Ishikawa (cell line): Measurements from ENCODE around the gene SELENOV.

Source experiments
- CEBPB ChIP-seq: IDR thresholded peaks from 2 replicates; pipeline ENCODE4 v1.6.1; 2012
- CREB1 ChIP-seq: IDR thresholded peaks from 2 replicates; pipeline ENCODE4 v1.6.1; 2012; ENCODE audit warnings: low read depth
- EGR1 ChIP-seq: IDR thresholded peaks from 2 replicates; pipeline ENCODE4 v1.6.1; 2012
- EP300 ChIP-seq: IDR thresholded peaks from 2 replicates; pipeline ENCODE4 v1.6.1; 2012; ENCODE audit warnings: borderline replicate concordance
- FOXM1 ChIP-seq: IDR thresholded peaks from 2 replicates; pipeline ENCODE4 v1.6.1; 2012; ENCODE audit warnings: low read depth, borderline replicate concordance
- MAX ChIP-seq: IDR thresholded peaks from 2 replicates; pipeline ENCODE4 v1.6.1; 2012
- NFIC ChIP-seq: IDR thresholded peaks from 2 replicates; pipeline ENCODE4 v1.6.1; 2012
- RAD21 ChIP-seq: IDR thresholded peaks from 2 replicates; pipeline ENCODE4 v1.6.1; 2012; ENCODE audit warnings: low read depth
- REST ChIP-seq: IDR thresholded peaks from 2 replicates; pipeline ENCODE4 v1.6.1; 2012; ENCODE audit warnings: low read depth, mild to moderate bottlenecking
- TAF1 ChIP-seq: IDR thresholded peaks from 2 replicates; pipeline ENCODE4 v1.6.1; 2012; ENCODE audit warnings: low read depth, mild to moderate bottlenecking
- TCF12 ChIP-seq: IDR thresholded peaks from 2 replicates; pipeline ENCODE4 v1.6.1; 2012; ENCODE audit warnings: low read depth
- TEAD4 ChIP-seq: IDR thresholded peaks from 2 replicates; pipeline ENCODE4 v1.6.1; 2012
- USF1 ChIP-seq: IDR thresholded peaks from 2 replicates; pipeline ENCODE4 v1.6.1; 2012
- YY1 ChIP-seq: IDR thresholded peaks from 2 replicates; pipeline ENCODE4 v1.6.1; 2012; ENCODE audit warnings: low read depth
- ZBTB7A ChIP-seq: IDR thresholded peaks from 2 replicates; pipeline ENCODE4 v1.6.1; 2012; ENCODE audit warnings: low read depth

The SELENOV gene

GRCh38 chr19:39497996-39498797, 16.7 kb upstream of the SELENOV start:
- TF ChIP-seq TCF12 = no peak
- TF ChIP-seq TAF1 = no peak
- no peak for TF ChIP-seq CREB1
- TF ChIP-seq MAX = peak; percentile 75
- TF ChIP-seq EP300 = no peak
- TF ChIP-seq CEBPB = no peak
- peak; percentile 38; the same call in 1 of the 2 replicates for TF ChIP-seq RAD21
- TF ChIP-seq FOXM1 = no peak
- TF ChIP-seq USF1 = peak; percentile 41; the same call in 1 of the 2 replicates
- TF ChIP-seq TEAD4 = no peak

GRCh38 chr19:39498798-39499642, 15.9 kb upstream of the SELENOV start, which contains the start of gene DLL3:
TSS of gene DLL3 (plus strand) at chr19:39498947. CDS start at chr19:39498975, 28 bp downstream.
- TF ChIP-seq CEBPB (no peak), USF1 (no peak), EGR1 (no peak), YY1 (no peak), TAF1 (no peak), ZBTB7A (no peak), NFIC (no peak), RAD21 (no peak), REST (no peak), MAX (no peak), TEAD4 (no peak), EP300 (no peak)

GRCh38 chr19:39499932-39500331, 15.0 kb upstream of the SELENOV start:
- no peak for TF ChIP-seq TAF1
- no peak for TF ChIP-seq USF1
- TF ChIP-seq NFIC = no peak
- TF ChIP-seq EGR1 = no peak

GRCh38 chr19:39500543-39500942, 14.4 kb upstream of the SELENOV start:
- TF ChIP-seq TAF1 = no peak
- no peak for TF ChIP-seq MAX
- TF ChIP-seq CEBPB = no peak
- no peak for TF ChIP-seq FOXM1
- TF ChIP-seq REST = no peak
- TF ChIP-seq RAD21 = no peak
- TF ChIP-seq CREB1 = no peak
- TF ChIP-seq YY1 = no peak
- TF ChIP-seq EP300 = no peak
- no peak for TF ChIP-seq EGR1
- TF ChIP-seq NFIC = no peak
- TF ChIP-seq ZBTB7A = no peak
- TF ChIP-seq USF1 = no peak
- TF ChIP-seq TEAD4 = no peak

- TF ChIP-seq ZBTB7A = no peak
- TF ChIP-seq USF1 = no peak
- no peak for TF ChIP-seq EP300
- TF ChIP-seq TEAD4 = no peak
- TF ChIP-seq CREB1 = no peak
- TF ChIP-seq CEBPB = no peak
- no peak for TF ChIP-seq EGR1
- TF ChIP-seq REST = no peak
- no peak for TF ChIP-seq TAF1
- no peak for TF ChIP-seq TCF12
- no peak for TF ChIP-seq FOXM1
- no peak for TF ChIP-seq RAD21
- no peak for TF ChIP-seq NFIC
Observed at GRCh38 chr19:39501340-39501739, 13.6 kb upstream of the SELENOV start.
